HL-60 (cell line): ENCODE data around the gene ZSWIM8.

Experiments
- SPI1 ChIP-seq: IDR thresholded peaks from 2 replicates; pipeline ENCODE4 v1.6.1; 2012; ENCODE audit warnings: low read depth, mild to moderate bottlenecking, borderline replicate concordance
- TF ChIP-seq, protein P1 (sequence below): IDR thresholded peaks from one replicate; pipeline ENCODE4 v1.5.1; 2011; ENCODE audit warnings: low read length, control low read depth, inconsistent platforms; ENCODE audit not compliant: insufficient read depth
- TF ChIP-seq, protein P2 (sequence below): IDR thresholded peaks from 2 replicates; pipeline ENCODE4 v1.6.1; 2012; ENCODE audit warnings: low read depth; ENCODE audit not compliant: insufficient replicate concordance

DNA sequence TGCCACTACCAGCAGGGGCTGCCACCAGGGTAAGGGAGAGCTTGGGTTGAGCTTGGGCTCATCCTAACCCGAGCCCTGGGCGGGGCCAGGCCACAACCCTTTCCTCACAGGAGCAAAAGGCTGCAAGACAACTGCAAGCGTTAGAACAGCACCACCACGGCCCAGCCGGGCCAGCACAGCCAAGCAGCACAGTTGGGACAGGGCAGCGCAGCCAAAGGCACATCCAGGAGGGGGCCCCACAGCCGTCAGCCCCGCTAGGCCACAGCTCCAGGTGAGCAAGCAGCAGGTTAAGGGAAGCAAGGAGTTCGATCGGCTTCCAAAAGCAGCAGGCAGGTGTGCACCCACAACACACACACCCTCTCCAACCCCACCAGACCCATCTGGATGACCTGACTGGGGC is 33.0 kb downstream of the ZSWIM8 start:
- TF ChIP-seq, protein P1, sequence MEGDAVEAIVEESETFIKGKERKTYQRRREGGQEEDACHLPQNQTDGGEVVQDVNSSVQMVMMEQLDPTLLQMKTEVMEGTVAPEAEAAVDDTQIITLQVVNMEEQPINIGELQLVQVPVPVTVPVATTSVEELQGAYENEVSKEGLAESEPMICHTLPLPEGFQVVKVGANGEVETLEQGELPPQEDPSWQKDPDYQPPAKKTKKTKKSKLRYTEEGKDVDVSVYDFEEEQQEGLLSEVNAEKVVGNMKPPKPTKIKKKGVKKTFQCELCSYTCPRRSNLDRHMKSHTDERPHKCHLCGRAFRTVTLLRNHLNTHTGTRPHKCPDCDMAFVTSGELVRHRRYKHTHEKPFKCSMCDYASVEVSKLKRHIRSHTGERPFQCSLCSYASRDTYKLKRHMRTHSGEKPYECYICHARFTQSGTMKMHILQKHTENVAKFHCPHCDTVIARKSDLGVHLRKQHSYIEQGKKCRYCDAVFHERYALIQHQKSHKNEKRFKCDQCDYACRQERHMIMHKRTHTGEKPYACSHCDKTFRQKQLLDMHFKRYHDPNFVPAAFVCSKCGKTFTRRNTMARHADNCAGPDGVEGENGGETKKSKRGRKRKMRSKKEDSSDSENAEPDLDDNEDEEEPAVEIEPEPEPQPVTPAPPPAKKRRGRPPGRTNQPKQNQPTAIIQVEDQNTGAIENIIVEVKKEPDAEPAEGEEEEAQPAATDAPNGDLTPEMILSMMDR, result no peak
- TF ChIP-seq, protein P2, sequence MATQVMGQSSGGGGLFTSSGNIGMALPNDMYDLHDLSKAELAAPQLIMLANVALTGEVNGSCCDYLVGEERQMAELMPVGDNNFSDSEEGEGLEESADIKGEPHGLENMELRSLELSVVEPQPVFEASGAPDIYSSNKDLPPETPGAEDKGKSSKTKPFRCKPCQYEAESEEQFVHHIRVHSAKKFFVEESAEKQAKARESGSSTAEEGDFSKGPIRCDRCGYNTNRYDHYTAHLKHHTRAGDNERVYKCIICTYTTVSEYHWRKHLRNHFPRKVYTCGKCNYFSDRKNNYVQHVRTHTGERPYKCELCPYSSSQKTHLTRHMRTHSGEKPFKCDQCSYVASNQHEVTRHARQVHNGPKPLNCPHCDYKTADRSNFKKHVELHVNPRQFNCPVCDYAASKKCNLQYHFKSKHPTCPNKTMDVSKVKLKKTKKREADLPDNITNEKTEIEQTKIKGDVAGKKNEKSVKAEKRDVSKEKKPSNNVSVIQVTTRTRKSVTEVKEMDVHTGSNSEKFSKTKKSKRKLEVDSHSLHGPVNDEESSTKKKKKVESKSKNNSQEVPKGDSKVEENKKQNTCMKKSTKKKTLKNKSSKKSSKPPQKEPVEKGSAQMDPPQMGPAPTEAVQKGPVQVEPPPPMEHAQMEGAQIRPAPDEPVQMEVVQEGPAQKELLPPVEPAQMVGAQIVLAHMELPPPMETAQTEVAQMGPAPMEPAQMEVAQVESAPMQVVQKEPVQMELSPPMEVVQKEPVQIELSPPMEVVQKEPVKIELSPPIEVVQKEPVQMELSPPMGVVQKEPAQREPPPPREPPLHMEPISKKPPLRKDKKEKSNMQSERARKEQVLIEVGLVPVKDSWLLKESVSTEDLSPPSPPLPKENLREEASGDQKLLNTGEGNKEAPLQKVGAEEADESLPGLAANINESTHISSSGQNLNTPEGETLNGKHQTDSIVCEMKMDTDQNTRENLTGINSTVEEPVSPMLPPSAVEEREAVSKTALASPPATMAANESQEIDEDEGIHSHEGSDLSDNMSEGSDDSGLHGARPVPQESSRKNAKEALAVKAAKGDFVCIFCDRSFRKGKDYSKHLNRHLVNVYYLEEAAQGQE, result no peak
- TF ChIP-seq SPI1, result no peak
